ENCODE results near the gene ANKRD11. TPM values are rescaled to one million over a fixed set of nuclear protein-coding genes. Genes with fewer than 3 reads are reported as not detected.

The ANKRD11 gene
- total and polyA plus RNA-seq, 2 donors (not counting 3 experiments of a cell fraction or from before 2014, with no cell fraction given): 55.8 to 191 TPM

- BruUV-seq (replicated peaks): no TSS peak
- Histone ChIP-seq H3K9me1 (replicated peaks; ENCODE audit: control insufficient read depth, extremely low read depth, insufficient read depth, low read length) (no peaks in the 10 kb centered on the region), H3K36me3 (ENCODE audit: control insufficient read depth in 2 of 2, extremely low read depth in 1 of 2, insufficient read depth in 2 of 2, low read length in 2 of 2) (no peaks in the 10 kb centered on the region), H3K9me3 (replicated peaks; ENCODE audit: control insufficient read depth, insufficient read depth, low read length) (no peaks in the 10 kb centered on the region), H4K20me1 (replicated peaks; ENCODE audit: control insufficient read depth, extremely low read depth, insufficient read depth, low read length) (peaks cover 8% of the 10 kb centered on the region), H3K4me3 (replicated peaks in 1 of 3; ENCODE audit: insufficient read depth in 1 of 3, low read depth in 1 of 3, low read length in 3 of 3) (no peak overlapping the region), H3K79me2 (ENCODE audit: control insufficient read depth, insufficient read depth, low read length) (peaks cover 98% of the 10 kb centered on the region), H3K4me2 (ENCODE audit: insufficient read depth, low read length) (peak overlapping the region; percentile 18), H3K27ac (ENCODE audit: insufficient read depth, low read depth, low read length) (peak overlapping the region; percentile 48), H3K9ac (replicated peaks; ENCODE audit: extremely low read depth, insufficient read depth, low read length) (no peak overlapping the region), H3K27me3 (ENCODE audit: control insufficient read depth in 2 of 2, insufficient read depth in 2 of 2, low read length in 2 of 2) (no peaks in the 10 kb centered on the region), H2AFZ (ENCODE audit: low read depth, low read length) (no peak overlapping the region), H3K4me1 (ENCODE audit: control insufficient read depth, extremely low read depth, insufficient read depth, low read length) (peaks cover 48% of the 10 kb centered on the region)
- no peak for TF ChIP-seq MYC (IDR thresholded peaks at IDR 0.05; ENCODE audit: low read depth, low read length)
- TF ChIP-seq MAX (IDR thresholded peaks at IDR 0.05; ENCODE audit: insufficient read depth, insufficient read length): no peak
- no peak for TF ChIP-seq JUN (IDR thresholded peaks at IDR 0.05; ENCODE audit: borderline replicate concordance, insufficient read depth, insufficient read length, low read depth)
- TF ChIP-seq GATA2 (IDR thresholded peaks at IDR 0.05; ENCODE audit: insufficient read depth, insufficient read length, low read depth, low read length): no peak
- TF ChIP-seq POLR2A (IDR thresholded peaks at IDR 0.05; ENCODE audit: low read depth, low read length): no peak
- no peak for TF ChIP-seq CTCF (IDR thresholded peaks at IDR 0.05; ENCODE audit: extremely low read depth in 1 of 2, insufficient read depth in 1 of 2, low read depth in 1 of 2, low read length in 2 of 2)
- TF ChIP-seq EZH2 (IDR thresholded peaks at IDR 0.05; ENCODE audit: borderline replicate concordance, low read depth, low read length, severe bottlenecking): no peak
- TF ChIP-seq FOS (IDR thresholded peaks at IDR 0.05; ENCODE audit: borderline replicate concordance, insufficient read depth, low read length): no peak
- TF ChIP-seq POLR2AphosphoS5 (IDR thresholded peaks at IDR 0.05; ENCODE audit: insufficient read depth, low read depth, low read length): no peak
- intact Hi-C loops (cut with micrococcal nuclease): no loop called here
- DNase-seq (ENCODE audit: low read depth, low spot score): peak; percentile 45
- FAIRE-seq: peak; percentile 55
- ChIA-PET POLR2A (no interaction called here), CTCF (interaction anchor here (1.3 kb wide), 1 partner anchor 9 kb away, joined by 10 read pairs; no protein-coding TSS in a partner anchor)
- dilution Hi-C loops (cut with MboI; ENCODE audit: extremely low pct_ligation_motif_present, low sequenced_read_pairs): no loop called here
Measured at GRCh38 chr16:89365044-89365467, 125.3 kb downstream of the ANKRD11 start.
